ENCODE data around the gene HSPB2. TPM values are rescaled to one million over a fixed set of nuclear protein-coding genes. Genes with fewer than 3 reads are reported as not detected.
A peak's percentile ranks its signal among the peaks of the same experiment; 100 is the strongest.

The HSPB2 gene
- total and polyA plus RNA-seq, 7 donors = 20.2 to 55.5 (median 25.0) TPM

DNA sequence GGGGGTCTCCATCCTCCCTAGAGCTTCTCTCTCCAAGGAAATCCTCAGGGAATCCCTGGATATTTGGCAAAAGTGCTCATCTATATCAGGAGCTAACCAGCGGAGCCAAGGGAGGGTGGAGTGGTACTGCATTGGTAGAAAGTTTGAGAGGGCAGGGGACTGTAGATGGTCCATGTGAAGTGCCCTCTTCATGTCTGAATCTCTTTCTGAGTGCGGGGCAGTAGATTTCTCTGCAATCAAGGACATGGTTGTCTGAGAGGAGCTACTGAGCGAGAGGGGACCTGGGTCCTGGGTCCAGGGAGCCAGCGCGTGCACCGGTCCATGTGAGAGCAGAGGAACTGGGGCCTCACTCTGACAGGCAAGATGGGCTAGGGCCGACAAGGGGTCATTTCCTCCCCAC lies 25.3 kb downstream of the HSPB2 start:
- Histone ChIP-seq H3K27me3 (ENCODE audit: insufficient read depth in 3 of 3, low read length in 2 of 3) (no peaks in the 10 kb centered on the region), H3K4me1 (peaks cover 52% of the 10 kb centered on the region), H3K4me3 (peak overlapping the region; percentile 86), H3K27ac (peak overlapping the region; percentile 89), H3K36me3 (ENCODE audit: insufficient read depth in 1 of 2, low read depth in 1 of 2) (no peaks in the 10 kb centered on the region), H3K9me3 (no peaks in the 10 kb centered on the region)
- intact Hi-C loops (cut with DNase I) = loop anchor here in 1 of 2 donors (2.0 kb wide), 1 partner anchor 45 kb away; no protein-coding TSS in a partner anchor
- 67 to 74% (median 68%) methylated on average over 7 of the region's 7 CpGs for WGBS, 3 donors
- no peak for ATAC-seq
- no peak for TF ChIP-seq CTCF (IDR thresholded peaks at IDR 0.05)
- DNase-seq = no peak

GRCh38 chr11:111938687-111939160 lies 26.2 kb downstream of the HSPB2 start:
- ATAC-seq (peak; percentile 31 to 39 (median 36)), DNase-seq (no peak)
- 23 to 38% (median 28%) methylated on average over 7 of the region's 7 CpGs for WGBS, 3 donors
- Histone ChIP-seq H3K4me1 (peaks cover 49% of the 10 kb centered on the region), H3K36me3 (ENCODE audit: insufficient read depth in 1 of 2, low read depth in 1 of 2) (no peaks in the 10 kb centered on the region), H3K4me3 (peak overlapping the region; percentile 86), H3K9me3 (no peaks in the 10 kb centered on the region), H3K27me3 (ENCODE audit: insufficient read depth in 3 of 3, low read length in 2 of 3) (no peaks in the 10 kb centered on the region), H3K27ac (peak overlapping the region; percentile 89)
- intact Hi-C loops (cut with DNase I) = loop anchor here in 1 of 2 donors (2.0 kb wide), 1 partner anchor 44 kb away; no protein-coding TSS in a partner anchor
- TF ChIP-seq CTCF (IDR thresholded peaks at IDR 0.05) = no peak

- intact Hi-C loops (cut with DNase I) = loop anchor here in 1 of 2 donors (2.0 kb wide), 1 partner anchor 43 kb away; no protein-coding TSS in a partner anchor
- 69 to 77% (median 71%) methylated on average over 4 of the region's 4 CpGs for WGBS, 3 donors
- Histone ChIP-seq H3K9me3 (no peaks in the 10 kb centered on the region), H3K4me3 (no peak overlapping the region), H3K27ac (peak overlapping the region; percentile 89), H3K36me3 (ENCODE audit: insufficient read depth in 1 of 2, low read depth in 1 of 2) (no peaks in the 10 kb centered on the region), H3K4me1 (peaks cover 57% of the 10 kb centered on the region), H3K27me3 (ENCODE audit: insufficient read depth in 3 of 3, low read length in 2 of 3) (no peaks in the 10 kb centered on the region)
- ATAC-seq = no peak
- DNase-seq = no peak
- no peak for TF ChIP-seq CTCF (IDR thresholded peaks at IDR 0.05)
Observed at GRCh38 chr11:111939836-111940604, 27.5 kb downstream of the HSPB2 start.

GRCh38 chr11:111941963-111942362 lies 29.4 kb downstream of the HSPB2 start:
- Histone ChIP-seq H3K9me3 (no peaks in the 10 kb centered on the region), H3K36me3 (ENCODE audit: insufficient read depth in 1 of 2, low read depth in 1 of 2) (no peaks in the 10 kb centered on the region), H3K4me3 (no peak overlapping the region), H3K27ac (peak overlapping the region; percentile 89), H3K4me1 (peaks cover 49% of the 10 kb centered on the region), H3K27me3 (ENCODE audit: insufficient read depth in 3 of 3, low read length in 2 of 3) (no peaks in the 10 kb centered on the region)
- ATAC-seq (peak; percentile 87 to 93 (median 90)), DNase-seq (peak; percentile 55 to 80)
- WGBS, 3 donors = 22 to 35% (median 27%) methylated on average over 5 of the region's 5 CpGs
- TF ChIP-seq CTCF (IDR thresholded peaks at IDR 0.05) = no peak
- intact Hi-C loops (cut with DNase I) = loop anchor here in 1 of 2 donors (2.0 kb wide), 1 partner anchor 15 kb away; no protein-coding TSS in a partner anchor
